ENCODE data around the gene NR1D1.

NR1D1 gene

DNA sequence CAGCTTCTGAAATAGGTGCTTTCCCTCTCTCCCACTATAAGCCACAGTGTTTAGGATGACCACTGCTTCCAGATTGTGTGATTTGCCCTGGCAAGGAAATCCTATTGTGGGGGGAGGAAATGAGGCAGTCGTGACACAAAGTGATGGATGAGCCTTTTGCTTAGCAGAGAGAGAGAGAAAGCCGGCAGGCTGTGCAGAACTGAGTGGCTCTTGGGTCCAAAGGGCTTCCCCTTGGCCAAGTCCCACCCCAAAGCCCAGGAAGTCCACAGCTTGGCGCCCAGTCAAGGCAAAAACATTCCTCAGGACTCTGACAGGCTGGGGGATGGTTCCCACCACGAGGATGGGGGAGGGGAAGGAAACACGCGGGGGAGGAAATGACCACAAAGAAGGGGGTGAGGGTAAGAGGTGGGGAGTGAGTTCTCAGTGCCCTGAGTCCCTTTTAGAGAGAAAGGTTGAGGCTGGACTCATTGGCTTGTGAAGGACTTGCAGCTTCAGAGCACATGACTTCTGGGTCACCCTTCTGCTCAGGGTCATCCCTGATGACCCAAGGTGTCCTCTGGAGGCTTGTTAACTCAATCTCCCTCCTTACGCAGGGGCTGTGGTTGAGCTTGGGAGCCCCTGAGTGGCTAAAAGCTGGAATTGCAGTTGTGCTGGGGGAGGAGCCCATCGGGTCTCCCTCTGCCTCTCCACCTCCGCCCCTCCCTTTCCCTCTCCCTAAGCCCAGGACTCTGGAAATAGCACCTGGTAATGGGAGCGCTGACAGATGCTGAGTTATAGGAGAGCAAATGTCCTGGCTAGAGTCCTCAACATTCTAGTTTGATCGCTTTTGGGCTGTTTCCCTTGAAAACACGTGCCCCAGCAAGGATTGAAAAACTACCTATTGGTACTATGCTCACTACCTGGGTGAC is 11.1 kb upstream of the NR1D1 start:
- DNase-seq (ENCODE audit: low spot score) = peak; percentile 82

DNA sequence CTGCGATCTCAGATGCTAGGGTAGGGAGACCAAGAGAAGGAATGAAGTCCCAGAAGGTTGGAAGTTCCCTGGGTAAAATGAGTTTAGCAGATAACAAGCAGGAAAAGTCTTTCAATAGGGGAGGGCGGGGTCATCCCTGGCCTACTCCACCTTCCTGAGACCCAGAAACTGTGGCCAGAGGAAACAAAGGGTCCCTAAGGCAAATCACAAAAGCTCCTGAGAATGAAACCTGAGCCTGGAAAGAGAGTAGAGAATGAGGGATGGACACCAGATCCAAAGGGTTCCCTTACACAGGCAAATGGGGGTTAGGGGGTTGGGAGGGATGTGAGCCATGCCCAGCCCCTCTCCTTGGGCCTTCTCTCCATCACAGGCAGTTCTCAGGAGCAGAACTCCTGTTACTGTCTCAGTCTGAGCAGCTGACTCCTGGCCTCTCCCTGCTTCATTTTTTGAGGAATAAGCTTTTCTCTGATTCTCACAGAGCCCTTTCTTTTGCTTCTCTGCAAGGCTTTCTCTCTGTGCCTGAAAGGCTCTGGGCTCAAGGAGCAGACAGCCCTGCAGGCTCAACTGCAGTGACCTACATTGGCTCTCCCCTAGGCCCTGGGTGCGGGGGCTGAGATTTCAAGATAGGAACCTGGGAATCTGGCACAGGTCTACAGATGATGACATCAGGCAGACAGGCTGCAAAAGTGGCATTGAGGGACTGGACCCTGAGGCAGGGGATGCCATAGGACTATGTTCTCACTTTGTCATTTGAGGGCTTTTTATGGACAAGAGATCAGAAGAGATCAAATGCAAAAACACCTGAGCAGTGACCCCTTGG is 9.8 kb upstream of the NR1D1 start:
- no peak for DNase-seq (ENCODE audit: low spot score)

DNA sequence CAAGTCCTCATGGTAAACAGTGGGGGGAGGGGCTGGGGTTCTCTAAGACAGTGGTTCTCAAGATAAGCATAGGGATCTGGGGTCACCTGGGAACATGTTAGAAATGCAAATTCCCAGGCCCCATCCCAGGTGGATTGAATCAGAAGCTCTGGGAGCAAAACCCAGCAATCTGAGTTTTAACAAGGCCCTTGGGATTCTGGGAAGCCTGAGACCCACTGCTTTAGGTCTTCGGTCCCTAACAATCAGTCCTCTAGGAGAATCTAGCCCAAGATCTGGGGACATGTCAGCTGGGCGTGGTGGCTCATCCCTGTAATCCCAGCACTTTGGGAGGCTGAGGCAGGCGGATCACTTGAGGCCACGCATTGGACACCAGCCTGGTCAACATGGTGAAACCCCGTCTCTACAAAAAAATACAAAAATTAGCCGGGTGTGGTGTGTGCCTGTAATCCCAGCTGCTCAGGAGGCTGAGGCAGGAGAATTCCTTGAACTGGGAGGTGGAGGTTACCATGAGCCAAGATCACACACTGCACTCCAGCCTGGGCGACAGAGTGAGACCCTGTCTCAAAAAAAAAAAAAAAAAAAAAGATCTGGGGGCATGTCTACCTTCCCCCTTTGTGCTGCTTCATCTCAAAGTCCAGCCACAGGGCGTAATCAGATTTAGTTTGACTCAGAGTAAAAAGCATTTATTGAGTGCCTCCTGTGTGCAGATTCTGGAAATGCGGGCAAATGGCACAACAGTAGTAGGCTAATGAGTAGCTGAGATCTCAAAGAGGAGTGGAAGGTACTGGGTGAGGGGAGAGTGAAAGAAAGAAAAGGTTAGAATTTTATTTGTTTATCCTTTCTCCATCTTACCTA is 8.8 kb upstream of the NR1D1 start:
- no peak for DNase-seq (ENCODE audit: low spot score)

DNA sequence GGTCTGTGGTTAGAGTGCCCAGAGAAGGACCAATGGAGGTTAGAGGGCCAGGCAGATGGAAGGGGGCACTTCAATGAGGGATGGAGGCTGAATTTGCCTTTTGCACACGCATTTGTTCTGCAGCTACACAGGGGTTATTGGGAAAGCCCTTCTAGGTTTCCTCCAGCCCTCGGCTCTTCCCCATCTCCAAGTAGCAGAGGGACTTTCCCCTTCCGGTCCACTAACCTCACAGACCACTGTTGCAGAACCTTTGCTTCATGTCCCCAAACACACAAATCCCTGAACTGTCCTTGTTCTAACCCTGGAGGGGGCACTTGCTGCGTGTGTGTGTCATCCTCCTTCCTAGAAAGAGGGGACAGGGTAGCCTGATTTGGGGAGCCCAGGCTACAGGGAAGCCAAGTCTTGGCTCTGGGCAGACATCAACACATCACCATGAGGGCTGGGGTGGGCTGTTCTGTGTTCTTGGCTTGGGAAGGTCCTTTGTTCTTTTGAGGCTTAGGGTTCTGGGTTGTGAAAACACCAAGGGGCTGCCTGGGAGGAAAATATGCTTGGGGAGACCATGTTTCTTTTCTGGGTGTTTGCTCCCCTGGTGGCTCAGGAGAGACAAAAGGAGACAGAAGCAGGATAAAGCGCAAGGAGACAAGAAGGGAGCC is 7.3 kb upstream of the NR1D1 start:
- DNase-seq (ENCODE audit: low spot score) = no peak

DNA sequence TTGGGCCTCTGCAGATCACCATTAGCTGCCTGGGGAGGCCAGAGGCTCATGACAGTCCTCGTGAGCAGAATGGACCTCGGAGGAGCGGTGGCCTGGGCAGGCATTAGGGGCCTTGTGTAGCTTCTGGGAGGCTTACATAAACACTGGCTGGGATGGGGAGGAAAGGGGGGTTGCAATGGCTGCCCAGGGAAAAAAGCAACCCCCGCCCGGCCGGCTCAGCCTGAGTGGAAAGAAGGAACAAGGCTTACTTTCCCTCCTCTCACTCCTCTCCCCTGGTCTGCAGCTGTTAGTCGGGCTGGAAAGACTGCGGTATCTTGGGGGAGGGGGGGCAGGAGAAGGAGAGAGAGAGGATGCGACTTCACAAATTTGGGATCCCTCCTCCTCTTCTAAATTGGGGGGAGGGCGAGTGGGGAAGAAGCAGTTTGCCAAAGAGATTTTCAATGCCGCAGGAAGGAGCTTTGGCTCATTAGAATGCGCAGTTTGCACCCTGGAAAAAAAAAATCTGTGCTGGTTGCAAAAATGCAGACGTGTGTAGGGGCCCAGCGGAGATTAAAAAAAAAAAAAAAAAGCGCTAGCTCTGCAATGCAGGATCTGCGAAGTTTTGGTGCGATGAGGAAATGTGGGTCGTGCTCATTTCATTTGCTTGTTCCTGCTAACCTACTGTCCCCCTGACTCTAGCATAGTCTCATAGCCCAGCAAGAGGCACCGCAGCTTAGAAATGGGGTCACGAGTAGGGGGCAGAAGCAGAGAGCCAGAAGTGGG is 6.6 kb upstream of the NR1D1 start:
- no peak for DNase-seq (ENCODE audit: low spot score)

DNA sequence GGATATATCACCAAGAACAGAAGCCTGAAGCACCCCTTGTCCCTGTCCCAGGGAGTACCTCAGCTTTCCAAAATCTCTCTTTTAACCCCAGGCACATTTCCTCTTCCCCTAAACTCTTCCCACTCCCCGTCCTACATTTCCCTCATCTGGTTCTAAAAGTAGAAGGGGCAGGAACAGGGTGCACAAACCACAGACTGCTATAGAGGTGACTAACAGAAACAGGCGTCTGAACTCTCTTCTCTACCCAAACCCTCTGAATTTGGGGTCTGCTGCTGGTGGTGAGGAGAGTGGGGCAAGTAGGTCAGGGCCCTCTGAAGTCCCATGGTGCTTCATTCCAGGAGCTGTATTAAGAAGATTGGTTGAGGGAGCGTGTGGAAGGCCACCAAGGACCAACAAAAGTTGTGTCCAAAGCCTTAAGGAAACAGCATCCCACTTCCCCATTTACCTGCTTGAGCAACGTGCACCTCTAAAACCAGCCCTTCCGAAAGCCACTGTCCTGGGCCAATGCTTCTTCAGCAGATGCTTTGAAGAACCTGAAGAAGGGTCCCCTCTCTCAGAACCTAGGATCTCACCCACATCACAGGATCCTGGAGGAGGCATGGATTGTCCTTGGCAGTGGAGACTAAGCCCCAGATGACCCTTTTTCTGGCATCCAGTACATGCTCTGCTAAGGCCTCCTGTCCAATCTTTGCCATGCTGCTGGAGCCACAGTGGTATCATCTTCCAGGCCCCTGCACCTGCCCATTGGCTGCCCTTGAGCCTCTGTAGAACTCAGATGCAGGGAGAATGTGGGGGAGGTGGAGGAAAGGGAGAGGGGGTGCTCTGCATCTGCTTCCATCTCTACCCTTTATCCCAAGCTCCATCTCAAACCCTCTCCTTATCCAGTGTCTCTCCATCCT is 5.7 kb upstream of the NR1D1 start:
- no peak for DNase-seq (ENCODE audit: low spot score)

DNA sequence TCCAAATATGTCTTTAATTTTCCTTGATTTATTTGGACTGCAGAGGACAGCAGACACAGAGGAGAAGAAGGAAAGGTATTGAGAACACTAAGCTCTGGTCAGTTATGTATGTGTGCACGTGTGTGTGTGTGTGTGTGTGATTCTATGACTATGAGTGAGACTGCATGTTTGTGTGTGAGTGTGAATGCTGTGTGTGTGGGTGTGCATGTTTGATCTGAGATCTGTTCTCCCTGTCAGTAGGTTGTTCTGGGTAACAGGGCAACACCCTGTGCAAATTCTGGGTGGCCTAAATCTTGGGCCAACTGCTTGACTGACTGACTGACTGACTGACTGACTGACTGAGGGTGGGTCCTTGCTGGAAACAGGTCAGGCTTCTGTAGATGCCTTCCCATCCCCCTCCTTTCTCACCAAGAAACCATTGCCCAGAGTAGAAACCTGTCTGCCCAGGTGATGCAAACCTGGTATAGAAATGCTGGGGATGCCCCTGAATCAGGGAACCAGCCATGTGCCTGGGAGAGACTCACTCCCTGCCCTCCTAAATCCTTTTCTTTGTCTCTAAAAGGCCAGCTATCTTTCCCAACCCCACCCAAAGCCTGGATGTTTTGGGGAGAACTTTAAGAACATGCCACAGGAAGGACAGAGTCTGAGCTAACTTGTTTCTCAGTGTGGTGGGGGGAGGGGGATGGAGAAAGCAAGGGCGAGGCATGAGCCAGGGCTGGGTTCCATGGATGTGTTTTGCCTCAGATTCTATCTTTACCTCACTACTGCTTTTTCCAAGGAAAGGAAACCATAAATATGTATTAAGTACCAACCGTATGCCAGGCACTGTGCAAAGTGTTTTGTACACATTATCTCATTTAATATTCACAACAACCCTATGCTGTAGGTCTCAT is 4.5 kb upstream of the NR1D1 start:
- DNase-seq (ENCODE audit: low spot score) = no peak

DNA sequence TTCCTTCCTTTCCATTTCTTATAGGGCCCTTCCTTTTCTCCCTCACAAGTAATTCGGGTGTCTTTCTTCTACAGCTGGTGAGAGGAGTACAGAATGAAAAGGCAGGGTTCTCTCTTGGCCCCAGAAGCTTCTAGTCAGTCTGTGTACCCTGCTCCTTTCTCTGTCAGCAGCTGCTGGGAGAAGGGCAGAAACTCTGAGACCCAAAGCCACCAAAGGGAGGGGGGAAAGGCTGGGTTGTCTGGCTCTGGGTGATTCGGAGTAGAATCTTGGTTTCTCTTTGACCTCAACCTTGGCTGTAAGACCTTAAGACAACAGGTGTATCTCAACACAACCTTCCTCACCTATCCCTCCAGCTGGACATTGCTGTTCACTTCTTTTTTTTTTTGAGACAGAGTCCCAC is 3.3 kb upstream of the NR1D1 start:
- DNase-seq (ENCODE audit: low spot score) = no peak

DNA sequence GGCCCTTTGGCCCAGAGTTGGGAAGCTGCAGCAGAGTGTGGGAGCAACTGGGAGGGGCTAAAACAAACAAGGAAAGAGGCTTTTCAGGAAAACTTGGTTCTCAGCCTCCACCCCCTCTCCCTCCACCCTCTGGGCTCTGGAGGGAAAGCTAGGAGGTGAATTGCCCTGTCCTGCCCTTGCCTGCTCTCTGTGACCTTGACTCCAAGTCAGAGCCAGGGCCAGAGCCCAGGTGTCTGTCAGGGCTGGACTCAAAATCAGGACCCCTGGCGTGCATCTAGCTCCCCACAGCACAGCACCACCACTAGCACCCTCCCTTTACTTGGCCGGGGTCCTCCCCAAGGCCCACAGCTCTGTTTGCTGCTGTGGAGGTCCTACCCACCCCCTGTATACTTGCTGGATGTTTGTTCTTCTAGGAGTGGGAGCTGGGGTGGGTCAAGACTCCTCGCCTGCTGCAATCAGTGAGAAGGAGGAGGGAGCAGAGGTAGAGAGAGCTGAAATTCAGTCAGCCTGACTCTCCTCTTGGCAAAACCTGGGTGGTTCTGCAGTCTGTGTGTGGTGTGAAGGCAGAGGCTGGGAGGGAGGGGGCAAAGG is 2.8 kb upstream of the NR1D1 start:
- DNase-seq (ENCODE audit: low spot score) = no peak

DNA sequence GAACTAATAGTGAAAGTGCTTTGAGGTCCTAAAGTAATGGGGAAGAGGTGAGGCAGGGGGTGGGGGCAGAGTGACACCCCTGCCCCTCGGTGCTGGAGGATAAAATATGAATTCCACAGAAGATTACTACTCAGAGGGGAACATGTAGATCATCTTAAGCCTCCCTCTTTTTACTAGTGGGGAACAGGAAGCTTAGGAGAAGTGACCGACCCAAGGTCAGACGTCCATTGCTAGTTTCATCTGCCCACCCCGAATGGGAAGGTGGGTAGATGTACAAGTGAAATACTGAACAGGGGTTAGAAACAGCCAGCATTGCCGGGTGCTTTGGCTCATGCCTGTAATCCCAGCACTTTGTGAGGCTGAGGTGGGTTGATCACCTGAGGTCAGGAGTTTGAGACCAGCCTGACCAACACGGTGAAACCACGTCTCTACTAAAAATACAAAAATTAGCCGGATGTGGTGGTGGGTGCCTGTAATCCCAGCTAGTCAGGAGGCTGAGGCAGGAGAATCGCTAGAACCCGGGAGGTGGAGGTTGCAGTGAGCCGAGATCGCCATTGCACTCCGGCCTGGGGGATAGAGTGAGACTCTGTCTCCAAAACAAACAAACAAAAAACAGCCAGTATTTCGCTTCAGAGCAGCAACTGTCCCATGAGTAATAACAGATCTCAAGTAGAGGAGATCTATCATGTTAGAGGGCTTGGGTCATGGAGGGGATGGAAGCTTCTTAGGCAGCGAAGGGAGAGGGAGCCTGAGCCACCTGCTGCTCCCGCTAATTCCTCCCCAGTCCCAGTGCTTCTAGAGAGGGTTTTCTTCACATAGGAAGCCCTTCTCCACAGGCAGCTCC is 1.2 kb upstream of the NR1D1 start:
- DNase-seq (ENCODE audit: low spot score) = no peak

DNA sequence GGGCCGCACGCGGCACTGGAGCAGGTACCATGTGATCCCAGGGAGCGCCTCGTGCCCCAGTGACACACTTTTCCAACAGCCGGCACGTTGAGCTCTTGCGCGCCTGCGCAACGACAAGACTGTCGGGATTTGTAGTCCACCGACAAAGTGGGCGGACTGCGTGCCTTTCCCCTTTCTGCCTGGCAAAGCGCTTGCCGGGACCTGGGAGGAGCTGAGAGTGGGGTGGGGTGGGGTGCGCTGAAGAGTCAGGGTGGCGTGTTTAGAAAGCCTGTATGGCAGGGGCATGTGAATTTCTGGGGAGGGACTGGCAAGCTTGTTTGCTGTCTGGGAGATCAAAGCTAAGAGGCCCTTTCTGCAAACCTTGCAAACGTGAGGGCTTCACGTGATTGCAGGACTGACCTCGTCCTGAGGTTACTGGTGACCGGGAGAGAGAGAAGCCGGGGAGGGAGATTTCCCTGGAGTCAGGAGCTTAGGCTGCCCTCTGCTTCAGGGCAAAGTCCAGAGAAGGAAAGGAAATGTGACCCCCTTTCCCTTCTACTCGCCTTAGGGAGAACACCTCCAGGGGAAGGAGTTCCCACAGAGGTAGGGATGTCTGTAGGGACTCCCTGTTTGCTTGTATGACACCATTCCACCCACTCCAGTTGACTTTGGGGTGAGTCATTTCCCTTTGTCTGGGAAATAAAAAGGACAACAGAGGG is 429 bp upstream of the NR1D1 start:
- DNase-seq (ENCODE audit: low spot score) = peak; percentile 96

DNA sequence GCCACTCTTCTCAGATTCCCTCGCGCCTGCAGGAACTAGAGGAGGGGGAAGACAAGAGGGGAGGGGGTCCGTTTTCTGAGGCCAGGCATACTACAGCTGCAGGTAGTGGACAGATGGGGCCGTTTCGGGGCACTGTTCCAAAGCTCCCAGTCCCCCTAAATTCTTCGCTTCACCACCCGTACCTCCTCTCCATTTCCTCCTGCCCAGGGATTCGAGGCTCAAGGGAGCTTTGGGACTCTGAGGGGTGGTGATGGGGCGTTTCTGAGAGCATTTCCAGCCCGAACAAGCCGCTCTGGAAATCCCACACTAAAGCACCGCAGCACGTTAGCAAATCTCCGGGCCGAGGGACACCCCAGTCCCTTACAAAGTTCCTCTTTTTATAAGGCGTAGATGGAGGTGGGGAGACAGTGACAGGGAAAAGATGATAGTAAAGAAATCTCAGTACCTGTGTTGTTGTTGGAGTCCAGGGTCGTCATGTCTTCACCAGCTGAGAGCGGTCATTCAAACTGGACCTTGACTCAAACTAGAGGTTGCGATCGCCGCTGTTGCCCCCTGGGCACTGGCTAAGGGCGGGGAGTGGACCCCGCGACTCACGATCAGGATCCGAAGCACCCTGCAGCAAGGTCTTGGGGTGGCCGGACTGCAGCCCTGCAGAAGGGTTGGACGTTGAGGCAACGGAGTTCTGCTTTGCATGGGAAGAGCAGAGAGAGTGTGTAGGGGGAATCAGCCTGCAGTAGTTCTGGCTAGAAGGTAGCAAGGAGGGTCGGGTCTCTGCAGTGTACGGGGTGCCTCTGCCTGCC is 570 bp downstream of the NR1D1 start:
- no peak for DNase-seq (ENCODE audit: low spot score)

DNA sequence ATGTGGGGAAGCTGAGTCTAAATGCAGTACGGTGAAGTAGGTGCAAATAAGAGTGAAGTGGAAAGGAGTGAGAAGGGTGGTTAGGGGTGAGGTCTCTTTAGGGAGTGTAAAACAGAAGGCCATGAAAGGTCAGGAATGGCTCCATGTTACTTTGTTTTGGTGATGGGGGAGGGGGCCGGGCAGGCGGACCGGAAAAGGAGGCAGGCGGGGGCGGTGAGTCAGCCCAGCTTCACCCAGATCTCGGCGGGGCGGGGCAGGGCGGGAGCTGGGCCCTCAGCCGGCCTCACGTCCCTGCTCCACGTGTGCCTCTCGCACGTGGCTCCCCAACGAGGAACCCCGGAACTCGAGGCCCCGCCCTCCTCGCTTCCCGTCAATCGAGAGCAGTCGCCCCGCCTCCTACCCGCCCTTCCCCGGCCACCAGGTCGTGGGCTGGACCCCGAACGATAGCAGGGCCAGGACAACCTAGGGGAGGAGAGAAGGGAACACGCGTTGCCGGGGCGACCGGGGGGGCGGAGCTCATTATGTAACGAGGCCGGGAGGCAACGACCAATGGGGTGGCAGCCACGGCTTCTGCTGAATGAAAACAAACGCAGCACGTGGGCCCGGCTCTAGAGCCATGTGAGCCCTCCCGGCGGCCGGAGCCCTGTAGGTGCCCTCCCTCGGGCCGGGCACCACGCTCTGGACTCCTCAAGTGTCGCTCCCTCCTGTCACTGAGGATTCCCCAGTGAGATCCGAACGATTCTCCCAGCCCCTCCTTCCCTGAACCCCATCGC is 1.4 kb downstream of the NR1D1 start:
- DNase-seq (ENCODE audit: low spot score) = peak; percentile 97

DNA sequence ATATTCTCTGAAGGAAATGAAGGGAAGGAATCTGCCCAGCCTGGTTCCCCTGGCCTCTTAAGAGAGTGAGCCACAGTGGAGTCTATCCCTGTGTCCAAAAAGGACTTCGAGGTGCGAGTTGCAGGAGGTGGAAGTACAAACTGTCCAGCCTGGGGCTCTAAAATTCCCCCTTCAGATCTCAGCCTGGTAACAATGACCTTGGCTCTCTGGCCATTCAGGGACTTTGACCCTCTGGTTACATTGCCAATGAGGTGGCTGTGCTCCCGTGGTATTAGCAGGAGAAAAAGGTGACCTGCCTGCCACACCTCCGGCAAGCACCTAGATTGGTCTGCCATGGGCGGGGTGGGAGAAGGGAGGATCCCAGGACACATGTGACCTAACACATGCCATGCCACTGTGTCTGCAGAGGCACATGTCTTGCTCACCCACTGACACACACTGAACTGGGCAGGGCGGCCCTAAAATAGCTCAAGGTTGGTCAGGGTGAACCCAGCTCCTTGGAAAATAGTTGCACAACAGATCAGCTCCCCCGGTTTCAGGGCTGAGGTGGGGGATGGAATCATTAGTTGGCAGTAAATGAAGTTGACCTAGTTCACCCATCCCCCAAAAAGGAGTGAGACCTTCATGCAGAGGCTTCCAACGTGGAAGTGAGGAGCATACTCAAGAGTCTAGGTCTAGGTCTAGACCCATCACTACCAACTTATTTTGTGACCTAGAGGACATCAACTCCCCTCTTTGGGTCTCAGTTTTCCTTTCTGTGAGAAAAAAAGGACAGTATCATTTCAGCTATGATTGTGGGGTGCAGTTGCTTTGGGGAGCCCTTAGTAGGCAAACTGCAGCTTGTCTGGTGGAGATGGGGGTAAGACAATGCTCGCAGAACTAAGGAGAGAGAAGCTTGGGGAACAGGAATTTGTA is 2.2 kb downstream of the NR1D1 start:
- DNase-seq (ENCODE audit: low spot score) = peak; percentile 18
